OCI-M2 (cell line): ENCODE measurements around the gene DPEP2.
"Not testable (repeated sequence)": the region's sequence is repeated elsewhere in the genome, so short reads cannot be mapped to it uniquely, and the experiment has no call there.

Experiments used
- DNase-seq: peaks from one replicate; lab custom pipeline; 2025; ENCODE audit not compliant: unreplicated experiment; lab: John Stamatoyannopoulos, UW

DPEP2 gene

GRCh38 chr16:68009157-68009735, 10.0 kb upstream of the DPEP2 start:
- DNase-seq, result no peak

- no peak for DNase-seq
These were observed 6.6 kb upstream of the DPEP2 start for GRCh38 chr16:68005786-68006286.

GRCh38 chr16:68005211-68005610, 5.9 kb upstream of the DPEP2 start:
- DNase-seq, result no peak

GRCh38 chr16:68003031-68003430, 3.7 kb upstream of the DPEP2 start:
- no peak for DNase-seq

- DNase-seq, result no peak
These were observed 1.2 kb upstream of the DPEP2 start for GRCh38 chr16:68000450-68000849.

GRCh38 chr16:67999985-68000384, 701 bp upstream of the DPEP2 start:
- DNase-seq, result no peak

GRCh38 chr16:67998231-67998778, 979 bp downstream of the DPEP2 start:
- not testable (repeated sequence) for DNase-seq

- DNase-seq, result no peak
These were observed 2.6 kb downstream of the DPEP2 start for GRCh38 chr16:67996666-67997065.

- DNase-seq, result no peak
These were observed 3.9 kb downstream of the DPEP2 start for GRCh38 chr16:67995423-67995822.

GRCh38 chr16:67994040-67994408, 5.3 kb downstream of the DPEP2 start:
- not testable (repeated sequence) for DNase-seq

GRCh38 chr16:67993207-67994039, 5.9 kb downstream of the DPEP2 start:
- no peak for DNase-seq

- DNase-seq, result no peak
These were observed 6.5 kb downstream of the DPEP2 start for GRCh38 chr16:67992661-67993206.

GRCh38 chr16:67990018-67990386, 9.3 kb downstream of the DPEP2 start:
- no peak for DNase-seq

- no peak for DNase-seq
These were observed 9.8 kb downstream of the DPEP2 start for GRCh38 chr16:67989322-67990017.

- DNase-seq, result no peak
These were observed 10.6 kb downstream of the DPEP2 start for GRCh38 chr16:67988675-67989074.

GRCh38 chr16:67987460-67988160, 11.7 kb downstream of the DPEP2 start:
- DNase-seq, result no peak

- DNase-seq, result no peak
These were observed 12.3 kb downstream of the DPEP2 start for GRCh38 chr16:67986949-67987348.

- no peak for DNase-seq
These were observed 17.1 kb downstream of the DPEP2 start for GRCh38 chr16:67982011-67982696.

- no peak for DNase-seq
These were observed 19.2 kb downstream of the DPEP2 start, which contains the start of gene DPEP3 for GRCh38 chr16:67979955-67980678. TSS of gene DPEP3 (minus strand) at chr16:67980499. CDS start at chr16:67980380, 119 bp downstream.
